ENCODE data around the gene BRPF1.
A peak's percentile ranks its signal among the peaks of the same experiment; 100 is the strongest.

Gene BRPF1

DNA sequence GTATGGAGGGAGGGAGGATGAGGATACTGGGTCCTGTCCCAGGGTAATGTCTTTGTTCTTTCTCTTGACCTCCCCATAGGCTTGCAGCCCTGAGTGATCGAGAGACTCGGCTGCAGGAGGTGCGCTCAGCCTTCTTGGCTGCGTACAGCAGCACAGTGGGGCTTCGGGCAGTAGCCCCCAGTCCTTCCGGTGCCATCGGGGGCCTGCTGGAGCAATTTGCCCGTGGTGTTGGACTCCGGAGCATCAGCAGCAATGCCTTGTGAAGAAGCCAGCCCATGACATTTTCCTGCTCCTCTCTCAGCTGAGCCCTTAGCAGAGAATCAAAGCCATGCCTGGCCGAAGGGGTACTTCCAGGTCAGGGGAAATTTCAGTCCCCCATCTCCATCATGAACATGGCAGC lies 29.8 kb upstream of the BRPF1 start:
- DNase-seq, result no peak

DNA sequence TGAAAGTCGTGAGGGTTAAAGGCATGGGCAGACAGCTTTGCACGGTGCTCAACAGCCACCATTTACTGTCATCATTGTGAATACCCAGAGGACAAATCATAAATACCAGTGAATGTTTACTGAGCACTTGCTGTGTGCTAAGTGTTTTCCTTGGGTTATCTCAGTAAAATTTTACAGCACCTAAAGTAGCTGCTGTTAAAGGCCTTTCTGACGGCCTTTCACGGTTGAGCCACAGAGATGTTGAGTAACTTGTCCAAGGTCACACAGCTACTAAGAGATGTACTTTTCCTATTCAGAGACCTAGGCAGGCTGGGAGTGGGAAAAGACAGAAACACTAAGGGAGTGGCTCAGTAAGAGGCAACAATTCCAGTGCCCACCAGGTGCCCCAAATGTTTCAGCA lies 28.3 kb upstream of the BRPF1 start:
- DNase-seq, result no peak

DNA sequence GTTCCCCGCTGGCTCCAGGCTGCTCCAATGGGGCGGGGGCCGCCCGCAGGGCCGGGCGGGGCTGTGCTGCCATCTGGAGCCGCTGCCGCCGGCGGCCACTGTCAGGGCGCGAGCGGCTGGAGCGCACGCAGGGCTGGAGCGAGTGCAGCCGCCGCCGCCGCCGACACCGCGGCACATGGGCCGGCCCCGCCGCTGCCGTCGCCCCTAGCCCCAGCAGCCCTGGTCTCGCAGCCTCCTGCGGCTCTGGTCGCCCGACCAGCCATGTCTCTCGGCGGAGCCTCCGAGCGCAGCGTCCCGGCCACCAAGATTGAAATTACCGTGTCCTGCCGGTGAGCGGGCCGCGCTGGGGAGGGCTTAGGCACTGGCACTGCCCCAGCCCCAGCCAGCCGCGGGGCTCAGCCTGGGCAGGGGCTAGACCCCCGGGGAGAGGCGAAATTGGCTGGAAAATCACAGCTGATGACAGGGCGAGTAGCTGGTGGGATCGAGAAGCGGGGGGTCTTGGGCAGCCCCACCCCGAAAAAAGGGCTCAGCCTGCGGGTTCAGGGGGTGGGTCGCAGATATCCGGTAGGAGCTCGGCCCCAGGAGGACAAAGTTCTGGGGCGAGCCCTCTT lies 27.7 kb upstream of the BRPF1 start, which contains the start of gene CPNE9:
CPNE9 (plus strand) TSS at position 98 of the 611 bp plus-strand sequence; CDS start at position 262, 164 bp downstream.
- no peak for DNase-seq

DNA sequence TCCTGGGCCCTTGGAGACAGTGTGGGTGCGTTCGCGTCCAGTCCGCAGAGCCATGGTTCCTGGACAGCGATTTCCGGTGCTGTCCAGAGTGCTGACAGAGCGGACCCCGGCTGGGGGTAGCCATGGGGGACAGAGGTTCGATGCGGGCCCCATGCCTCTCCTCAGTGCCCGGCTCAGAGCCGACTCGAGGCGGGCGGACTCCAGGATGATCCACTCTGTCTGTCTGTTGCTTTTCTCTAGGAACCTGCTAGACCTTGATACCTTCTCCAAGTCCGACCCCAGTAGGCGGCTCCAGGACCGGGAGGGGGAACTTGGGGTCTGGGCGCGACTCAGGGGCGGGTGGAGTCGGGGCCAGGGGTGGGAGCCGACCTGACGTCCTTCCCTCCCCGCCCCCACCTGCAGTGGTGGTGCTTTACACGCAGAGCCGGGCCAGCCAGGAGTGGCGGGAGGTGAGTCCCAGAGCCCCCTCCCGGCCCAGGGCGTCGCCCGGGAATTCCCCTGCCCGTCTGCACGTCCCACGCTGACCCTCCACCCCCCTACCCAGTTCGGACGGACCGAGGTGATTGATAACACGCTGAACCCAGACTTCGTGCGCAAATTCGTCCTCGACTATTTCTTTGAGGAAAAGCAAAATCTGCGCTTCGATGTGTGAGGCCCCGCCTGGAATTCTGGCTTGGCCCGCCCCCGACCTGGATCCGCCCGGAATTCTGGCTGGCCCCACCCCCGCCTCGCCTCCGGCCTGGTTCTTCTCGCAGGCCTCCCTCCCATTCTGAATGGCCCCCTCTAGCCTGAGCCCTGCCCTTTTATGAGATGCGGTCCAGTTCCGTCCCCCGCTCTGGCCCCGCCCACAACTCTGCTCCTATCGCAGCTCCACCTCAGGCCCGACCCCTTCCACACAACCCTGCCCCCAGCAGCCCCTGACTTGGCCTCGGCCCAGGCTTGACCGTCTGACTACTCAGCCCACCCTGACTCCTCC lies 26.9 kb upstream of the BRPF1 start:
- DNase-seq, result no peak

DNA sequence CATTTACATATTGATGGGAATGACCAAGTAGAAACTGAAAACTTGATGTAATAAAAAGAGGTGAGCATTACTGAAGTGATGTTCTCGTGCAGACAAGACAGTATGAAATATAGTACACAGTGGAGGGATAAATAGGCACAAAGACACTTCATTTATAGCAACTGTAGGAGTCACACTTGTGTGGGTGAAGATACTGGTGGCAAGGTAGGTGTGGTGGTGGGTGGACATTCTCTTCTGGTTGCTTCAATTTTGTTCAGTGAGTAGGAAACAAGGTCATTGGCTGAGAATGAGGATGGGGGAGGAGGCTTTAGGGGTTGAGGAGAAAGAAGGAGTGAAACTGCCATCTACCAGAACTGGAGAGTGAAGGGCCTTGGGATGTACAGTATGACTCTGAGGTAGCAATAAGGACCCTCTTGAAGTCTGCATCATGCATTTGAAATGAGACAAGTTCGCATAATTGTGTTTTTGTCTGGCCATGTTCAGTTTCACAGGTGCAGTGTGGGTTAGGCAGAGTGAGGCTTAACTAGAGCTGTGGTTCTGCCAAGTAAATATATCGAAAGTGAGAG lies 21.3 kb upstream of the BRPF1 start:
- DNase-seq, result no peak

DNA sequence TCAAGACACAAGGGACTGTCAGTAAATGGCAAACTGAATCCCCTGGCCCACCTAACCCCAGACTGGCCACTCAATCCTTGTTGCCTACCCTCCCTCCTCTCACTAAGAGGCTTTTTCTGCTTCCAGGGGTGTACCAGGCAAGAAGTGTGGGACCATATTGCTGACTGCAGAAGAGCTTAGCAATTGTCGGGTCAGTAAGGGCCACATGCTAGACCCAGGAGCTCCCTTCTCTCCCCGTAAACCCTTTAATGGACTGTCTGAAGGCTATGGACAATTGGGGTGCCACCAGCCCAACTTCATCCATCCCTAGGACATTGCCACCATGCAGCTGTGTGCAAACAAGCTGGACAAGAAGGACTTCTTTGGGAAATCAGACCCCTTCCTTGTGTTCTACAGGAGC lies 19.1 kb upstream of the BRPF1 start:
- DNase-seq, result no peak

DNA sequence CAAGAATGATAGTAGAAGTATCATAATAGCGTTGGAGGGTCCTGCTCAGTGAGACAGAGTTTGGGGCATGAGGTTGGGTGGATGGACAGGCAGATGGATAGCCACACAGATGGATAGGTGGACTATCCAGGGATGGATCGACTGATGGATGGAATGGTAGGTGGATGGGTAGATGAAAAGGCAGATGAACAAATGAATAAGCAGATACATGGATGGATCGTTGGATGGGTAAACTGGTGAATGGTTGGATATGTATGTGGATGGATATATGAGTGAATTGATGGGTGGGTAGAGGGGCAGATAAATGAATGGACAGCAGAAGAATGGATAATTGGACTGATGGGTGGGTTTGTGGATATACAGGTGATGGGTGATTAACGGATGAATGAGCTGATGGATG lies 18.4 kb upstream of the BRPF1 start:
- DNase-seq, result no peak

DNA sequence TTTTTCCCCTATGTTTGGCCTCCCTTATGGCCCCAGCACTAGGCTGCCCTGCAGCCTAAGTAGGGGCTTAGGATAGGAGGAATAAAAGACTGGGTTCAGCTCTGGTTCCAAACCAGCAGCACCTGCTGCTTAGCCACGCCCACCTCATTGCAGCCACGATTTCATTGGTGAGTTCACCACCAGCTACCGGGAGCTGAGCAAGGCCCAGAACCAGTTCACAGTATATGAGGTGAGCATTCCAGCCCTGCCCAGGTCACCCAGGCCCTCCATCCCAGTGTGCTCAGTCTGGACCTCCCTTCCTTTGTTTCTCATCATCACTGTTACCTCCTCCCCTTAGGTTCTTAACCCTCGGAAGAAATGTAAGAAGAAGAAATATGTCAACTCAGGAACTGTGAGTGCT lies 16.4 kb upstream of the BRPF1 start:
- DNase-seq, result no peak

DNA sequence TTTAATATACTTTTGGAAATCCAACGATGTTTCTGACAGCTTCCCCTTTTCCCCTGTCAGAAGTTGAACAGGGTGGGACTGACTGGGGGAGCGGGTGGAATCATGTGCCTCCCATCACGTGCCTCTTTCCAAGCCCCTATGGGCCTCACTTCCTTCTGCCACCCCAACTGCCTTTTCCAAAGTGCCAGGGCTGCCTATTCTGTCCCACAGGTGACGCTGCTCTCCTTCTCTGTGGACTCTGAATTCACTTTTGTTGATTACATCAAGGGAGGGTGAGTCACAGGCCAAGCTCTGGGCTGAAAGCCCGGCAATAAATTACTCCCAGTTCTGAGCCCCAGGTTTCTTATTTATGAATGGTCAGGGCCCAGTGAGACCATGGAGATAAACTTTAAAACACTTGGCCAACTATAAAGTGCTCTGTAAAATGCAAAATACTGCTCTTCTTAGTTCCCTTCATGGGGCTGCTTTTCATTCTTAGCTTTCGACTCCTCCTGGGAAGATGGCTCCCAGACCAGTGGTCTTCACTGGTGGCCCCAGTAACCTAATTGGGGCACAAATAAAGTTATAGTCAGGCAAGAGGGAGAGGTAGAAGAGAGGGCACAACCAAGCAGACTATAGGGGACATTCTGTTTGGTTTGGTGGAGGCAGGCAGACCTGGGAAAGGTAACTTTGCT lies 15.6 kb upstream of the BRPF1 start:
- DNase-seq, result no peak

DNA sequence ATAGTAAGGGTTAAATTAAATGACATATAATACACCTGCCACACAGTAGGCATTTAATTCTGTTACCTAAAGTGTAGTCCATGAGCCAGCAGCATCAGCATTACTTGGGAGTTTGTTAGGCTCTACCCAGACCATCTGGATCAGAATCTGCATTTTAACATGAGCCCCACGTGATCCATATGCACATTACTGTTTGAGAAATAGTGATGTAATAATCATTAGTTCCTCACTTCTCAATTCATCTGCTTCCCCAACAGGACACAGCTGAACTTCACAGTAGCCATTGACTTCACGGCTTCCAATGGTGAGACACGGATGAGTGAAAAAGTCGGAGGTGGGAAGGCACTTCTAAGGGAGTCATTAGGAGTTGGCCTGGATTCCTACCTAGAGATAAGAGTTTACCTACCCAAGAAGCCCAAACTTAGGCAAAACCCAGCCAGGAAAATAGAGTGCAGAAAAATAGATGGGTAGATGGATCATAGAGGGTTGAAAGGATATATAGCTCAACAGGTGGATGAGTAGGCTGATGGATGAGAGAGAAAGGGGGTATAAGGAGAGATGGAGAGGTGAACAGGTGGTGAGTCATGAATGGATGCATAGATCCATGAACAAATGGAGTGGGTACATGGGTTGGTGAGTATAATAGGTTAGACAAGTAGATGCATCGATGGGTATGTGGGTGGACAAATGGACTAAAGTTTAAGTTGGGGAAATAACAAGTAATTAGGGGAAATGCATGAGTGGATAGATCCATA lies 14.6 kb upstream of the BRPF1 start:
- no peak for DNase-seq

DNA sequence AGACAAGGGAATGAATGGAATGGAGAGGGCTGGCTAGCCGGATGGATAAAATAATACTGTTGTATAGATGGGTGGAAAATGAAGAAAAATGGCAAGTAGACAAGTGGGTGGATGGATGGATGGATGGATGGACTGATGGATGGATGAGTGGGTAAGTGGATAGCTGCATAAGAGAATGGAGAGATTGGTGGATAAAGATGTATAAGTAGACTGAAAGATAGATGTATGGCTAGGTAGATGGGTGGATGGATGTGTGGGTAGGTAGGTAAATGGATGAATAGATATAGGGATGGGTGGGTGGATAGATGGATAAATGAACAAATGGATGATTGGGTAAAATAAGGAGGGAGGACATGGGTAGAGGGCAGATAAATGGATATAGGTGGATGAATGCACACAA lies 14.0 kb upstream of the BRPF1 start:
- no peak for DNase-seq

DNA sequence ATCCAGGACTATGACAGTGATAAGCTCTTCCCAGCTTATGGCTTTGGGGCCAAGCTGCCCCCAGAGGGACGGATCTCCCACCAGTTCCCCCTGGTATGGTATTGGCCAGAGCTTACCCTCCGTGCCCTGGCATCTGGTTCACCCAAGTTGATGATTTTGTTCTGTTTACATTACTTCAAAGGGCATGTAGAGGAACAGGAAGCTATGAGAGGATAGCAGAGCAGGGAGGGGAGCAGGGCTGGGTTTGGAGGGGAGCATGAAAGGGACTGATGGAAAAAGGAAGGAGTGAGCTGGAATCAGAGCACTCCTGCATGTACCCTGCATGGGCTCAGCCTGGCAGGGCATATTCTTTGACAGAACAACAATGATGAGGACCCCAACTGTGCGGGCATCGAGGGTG lies 13.4 kb upstream of the BRPF1 start:
- DNase-seq, result no peak

DNA sequence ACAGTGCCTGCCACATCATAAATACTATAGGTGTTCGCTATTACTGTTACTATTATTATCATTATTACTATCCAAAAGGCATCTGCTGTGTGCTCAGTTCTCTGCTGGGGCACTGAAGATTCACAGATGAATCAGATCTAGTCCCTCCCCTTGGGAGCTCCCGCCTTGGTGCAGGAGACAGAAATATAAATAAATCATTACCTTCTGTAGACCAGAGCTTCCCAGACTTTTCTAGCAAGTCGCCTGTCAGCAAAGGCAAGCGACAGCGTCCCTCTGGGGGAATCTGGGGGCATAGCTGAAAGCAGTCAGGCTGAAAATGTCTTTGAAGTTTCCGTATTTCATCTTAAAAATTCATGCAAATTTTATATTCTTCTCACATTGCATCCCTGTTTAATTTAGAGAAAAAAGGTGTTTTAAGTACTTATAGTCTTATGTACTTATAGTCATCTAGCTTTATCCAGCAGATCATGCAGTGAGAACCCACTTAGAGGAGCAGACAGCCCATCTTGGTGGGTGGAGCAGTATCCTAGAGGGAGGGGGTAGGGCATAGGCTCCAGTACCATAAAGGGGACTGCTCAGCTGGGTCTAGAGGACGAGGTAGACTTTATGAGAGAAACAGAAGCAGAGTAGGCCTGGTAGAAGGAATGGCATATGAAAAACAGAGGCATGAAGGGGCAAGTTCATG lies 10.4 kb upstream of the BRPF1 start:
- no peak for DNase-seq

DNA sequence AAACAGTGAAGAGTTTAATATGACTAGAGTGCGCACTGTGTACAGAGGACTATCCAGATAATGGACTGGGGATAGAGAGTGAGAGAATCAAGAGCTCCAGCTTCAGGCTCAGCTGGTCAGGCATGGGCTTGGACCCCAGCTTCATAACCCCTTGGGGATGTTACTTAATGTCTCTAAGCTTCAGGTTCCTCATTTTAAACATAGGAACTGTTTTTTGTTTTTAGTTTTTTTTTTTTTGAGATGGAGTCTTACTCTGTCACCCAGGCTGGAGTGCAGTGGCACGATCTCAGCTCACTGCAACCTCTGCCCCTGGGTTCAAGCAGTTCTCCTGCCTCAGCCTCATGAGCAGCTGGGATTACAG lies 9.9 kb upstream of the BRPF1 start:
- no peak for DNase-seq

DNA sequence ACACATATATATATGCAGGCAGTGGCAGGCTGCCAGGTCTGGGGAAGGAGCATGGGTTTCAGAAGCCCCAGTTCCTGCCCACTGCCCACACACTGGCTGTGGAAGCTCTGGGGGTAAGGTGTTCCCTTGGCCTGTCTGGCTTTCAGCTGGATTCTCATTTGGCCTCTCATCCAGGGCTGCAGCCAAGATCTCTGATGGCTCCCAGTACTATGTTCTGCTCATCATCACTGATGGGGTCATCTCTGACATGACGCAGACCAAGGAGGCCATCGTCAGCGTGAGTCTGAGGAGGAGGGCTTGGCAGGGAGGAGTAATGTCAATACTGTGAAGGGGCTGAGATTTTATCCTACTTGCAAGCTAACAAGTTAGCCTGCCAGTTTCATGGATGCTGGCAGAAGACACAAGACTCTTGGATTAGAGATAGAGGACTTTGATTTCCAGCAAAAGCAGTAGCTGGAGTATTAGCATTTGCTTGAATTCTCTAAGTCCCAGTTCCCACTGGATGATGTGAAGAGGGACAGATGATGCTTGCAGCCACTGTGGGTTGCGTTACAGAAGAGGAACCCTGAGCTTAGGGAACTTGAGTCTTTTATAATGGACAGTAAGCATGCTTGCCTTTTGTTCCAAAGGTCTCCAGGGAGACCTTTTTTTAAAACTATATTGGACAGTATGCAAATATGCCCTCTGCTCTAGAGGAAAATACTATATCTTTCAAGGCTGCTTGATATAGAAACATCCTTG lies 5.6 kb upstream of the BRPF1 start:
- no peak for DNase-seq

DNA sequence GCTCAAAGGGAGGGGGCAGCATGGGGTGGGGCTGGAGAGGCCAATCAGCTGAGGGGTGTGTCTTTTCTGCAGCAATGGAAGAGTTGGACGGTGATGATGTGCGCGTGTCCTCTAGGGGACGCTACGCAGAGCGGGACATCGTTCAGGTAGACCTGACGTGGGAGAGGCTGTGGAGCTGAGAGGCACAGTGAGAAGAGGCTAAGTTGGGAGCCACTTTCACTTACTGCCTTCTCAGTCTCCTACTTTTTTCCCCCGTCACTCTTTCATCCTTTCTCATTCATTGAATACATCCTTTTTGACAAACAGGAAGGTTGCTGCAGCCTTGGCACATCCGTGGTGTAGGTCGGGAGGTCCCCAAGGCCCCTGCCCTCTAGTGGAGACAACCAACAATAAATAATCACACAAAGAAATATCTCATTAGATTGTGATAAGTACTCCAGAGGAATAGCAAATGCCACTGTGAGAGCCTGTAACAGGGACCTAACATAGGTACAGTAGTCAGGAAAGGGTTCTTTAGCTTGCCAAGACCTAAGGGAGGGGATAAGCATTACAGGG lies 4.4 kb upstream of the BRPF1 start:
- no peak for DNase-seq

DNA sequence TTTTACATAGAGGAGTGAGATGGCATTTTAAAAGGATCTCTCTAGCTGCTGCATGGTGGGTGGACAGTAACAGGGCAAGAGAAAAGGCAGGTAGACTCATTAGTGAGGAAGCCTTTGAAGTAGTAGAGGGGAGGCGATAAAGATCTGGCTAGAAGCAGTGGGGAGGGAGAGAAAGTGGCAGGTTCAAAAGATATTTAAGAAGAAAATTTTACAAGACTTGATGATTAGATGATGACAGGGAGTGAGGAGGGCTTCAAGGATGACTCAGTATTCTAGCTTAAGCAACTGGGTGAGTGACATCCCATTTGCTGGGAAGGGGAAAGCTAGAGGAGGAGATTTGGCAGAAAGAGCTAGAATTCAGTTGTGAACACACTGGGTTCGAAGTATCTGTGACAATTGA lies 3.8 kb upstream of the BRPF1 start:
- DNase-seq, result no peak

DNA sequence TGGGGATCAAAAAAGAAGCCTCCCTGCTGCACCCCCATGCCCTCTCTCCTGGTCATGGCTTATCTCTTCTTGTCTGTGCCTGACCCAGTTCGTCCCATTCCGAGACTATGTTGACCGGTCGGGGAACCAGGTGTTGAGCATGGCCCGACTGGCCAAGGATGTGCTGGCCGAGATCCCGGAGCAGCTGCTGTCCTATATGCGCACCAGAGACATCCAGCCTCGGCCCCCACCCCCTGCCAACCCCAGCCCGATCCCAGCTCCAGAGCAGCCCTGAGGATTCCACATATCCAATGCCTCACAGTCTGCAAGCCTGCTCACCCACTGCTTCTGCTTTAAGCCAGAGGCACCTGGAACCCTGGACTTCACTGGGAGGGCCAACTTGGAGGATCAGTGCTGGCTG lies 2.1 kb upstream of the BRPF1 start:
- DNase-seq, result no peak

DNA sequence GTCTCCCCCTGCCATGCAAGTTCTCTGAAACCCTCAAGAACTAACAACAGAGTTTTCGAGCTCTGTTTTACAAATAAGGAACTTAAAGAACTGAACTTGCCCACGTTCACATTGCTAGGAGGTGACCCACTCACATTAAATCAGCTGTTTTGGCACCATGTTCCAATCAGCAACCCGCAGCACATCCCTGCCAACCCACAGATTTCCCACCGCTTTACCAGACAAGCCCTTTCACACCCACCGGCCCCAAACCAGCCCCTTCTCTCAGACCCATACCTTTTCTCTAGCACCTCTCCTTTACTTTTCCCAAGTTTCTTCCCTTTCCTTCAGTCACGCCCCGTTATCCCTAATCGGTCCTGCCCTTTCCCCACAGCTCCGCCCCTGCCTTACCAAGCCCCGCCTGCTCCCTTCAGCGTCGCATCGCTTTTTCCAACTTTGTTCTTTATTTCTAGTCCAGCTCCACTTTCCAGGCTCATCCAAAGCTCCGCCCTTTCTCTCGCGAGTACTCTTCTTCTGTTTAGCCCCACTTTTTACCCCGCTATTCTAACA lies 804 bp upstream of the BRPF1 start:
- DNase-seq, result peak in 1 of 2 experiments; percentile 59

DNA sequence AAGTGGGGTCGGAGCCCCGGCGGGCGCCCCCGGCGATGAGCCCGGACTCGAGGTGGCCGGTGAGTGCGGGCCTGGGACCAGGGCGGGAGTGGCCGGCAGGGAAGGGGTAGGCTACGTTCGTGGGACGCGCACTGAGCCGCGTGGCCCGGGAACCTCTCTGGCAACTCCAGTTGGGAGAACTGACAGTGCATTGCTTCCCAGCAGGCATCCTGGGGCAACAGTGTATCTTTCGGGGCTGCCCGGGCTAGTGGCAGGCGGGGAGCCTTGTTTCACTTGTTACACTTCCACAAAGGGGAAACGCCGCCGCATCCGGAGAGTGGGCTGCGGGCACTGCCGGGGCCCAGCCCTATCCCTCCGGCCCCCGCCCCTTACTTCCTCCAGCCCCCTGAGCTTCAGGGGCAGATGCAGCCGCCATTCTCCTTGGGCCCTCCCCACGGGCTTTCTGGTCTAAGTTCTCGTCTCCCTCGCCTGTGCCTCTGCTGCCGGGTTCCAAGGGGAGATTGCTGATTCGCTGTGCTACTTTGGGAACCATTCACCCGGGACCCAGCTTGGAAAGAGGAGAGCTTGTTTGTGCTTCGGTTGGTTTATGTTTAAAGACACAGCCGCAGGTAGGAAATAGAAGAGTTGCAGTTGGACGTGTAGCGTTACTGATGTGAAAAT lies 675 bp downstream of the BRPF1 start:
- DNase-seq, result no peak

Measured in NCI-H187 (cell line).